NCI-H187 treated with DMSO at 0.1 percent for 48 hours (cell line): ENCODE results near the gene RXFP3.

Experiments used
- DNase-seq: peaks from one replicate; lab custom pipeline; 2025; lab: John Stamatoyannopoulos, UW

RXFP3 gene

GRCh38 chr5:33981408-33982162, 45.4 kb downstream of the RXFP3 start:
- no peak for DNase-seq

- no peak for DNase-seq
Measured at GRCh38 chr5:33984178-33984577, 48.0 kb downstream of the RXFP3 start.

GRCh38 chr5:33984671-33985124, 48.5 kb downstream of the RXFP3 start, which contains the start of gene SLC45A2:
SLC45A2 (minus strand) TSS chr5:33984693; CDS start chr5:33984583, 110 bp downstream.
- DNase-seq: no peak

- no peak for DNase-seq
Measured at GRCh38 chr5:33985447-33985846, 49.3 kb downstream of the RXFP3 start.
